Ovary (tissue), 9 donors: Measurements from ENCODE around the gene CDK6. TPM values are rescaled to one million over a fixed set of nuclear protein-coding genes. Genes with fewer than 3 reads are reported as not detected.

Experiments used
- DNase-seq, 5 donors: peaks; one replicate each; pipeline ENCODE4 v3.0.0-alpha.2; 2019 to 2020
- H3K27ac ChIP-seq, 2 donors: fragments of 200-600 bp; one replicate each; pipeline versions ENCODE4 v1.5.1 to v1.8.0; 2019 to 2022
- H3K27me3 ChIP-seq: fragments of 200-600 bp; one replicate; pipeline ENCODE4 v1.8.0; 2022
- H3K36me3 ChIP-seq: fragments of 200-600 bp; sonication (generic); one replicate; pipeline ENCODE4 v1.5.1; 2019
- H3K4me1 ChIP-seq: one replicate; pipeline ENCODE4 v1.8.1; 2013; ENCODE audit warnings: mild to moderate bottlenecking, moderate library complexity; ENCODE audit not compliant: insufficient read depth
- H3K4me3 ChIP-seq: fragments of 200-600 bp; sonication (generic); one replicate; pipeline ENCODE4 v1.5.1; 2017
- H3K9me3 ChIP-seq, 2 donors: fragments of 200-600 bp in 1 of 2; sonication (generic) in 1 of 2; one replicate each; pipeline versions ENCODE4 v1.5.1 to v1.8.1; 2013 to 2019; ENCODE audit warnings: mild to moderate bottlenecking in 1 of 2, moderate library complexity in 1 of 2
- EP300 ChIP-seq: sonication (generic); formaldehyde crosslinking; IDR thresholded peaks from one replicate; pipeline ENCODE4 v1.6.1; 2017; ENCODE audit warnings: antibody characterized with exemption
- POLR2A ChIP-seq: fragments of 450-650 bp; IDR thresholded peaks from one replicate; pipeline ENCODE4 v1.6.1; 2017; ENCODE audit warnings: antibody characterized with exemption, mild to moderate bottlenecking, moderate library complexity
- WGBS, 3 donors: extraction: QIAGEN DNeasy Blood & Tissue Kit in 1 of 3; methylation state at CpG; one replicate each; pipeline versions ENCODE4 v1.1.5 to v1.1.7; 2013 to 2017; 5-methylcytosine and 5-hydroxymethylcytosine counted together
- intact Hi-C, 4 donors: fragments of 100-400 bp; cut with DNase I; formaldehyde crosslinking; loops; one replicate each; pipeline versions ENCODE4 v1.11.0 to v1.15.1; 2022 to 2023
- polyA plus RNA-seq, 2 donors: library from polyadenylated mRNA; stranded (reverse); fragments of 200-250 nt in 1 of 2; fragments of 350-450 nt in 1 of 2; fragmentation: Illumina TruSeq in 1 of 2; extraction: RNeasy Lipid Tissue Mini Kit (QIAGEN cat#74804) in 1 of 2; gene quantifications; one replicate each; pipeline ENCODE4 v1.2.3, GENCODE V29; 2013 to 2014
- total RNA-seq, 7 donors: library from RNA; depleted of rRNA in 2 of 7; stranded (reverse); fragments of >200 nt in 2 of 7; fragmentation: NEBNext Ultra II Directional in 3 of 7; extraction: Animal tissue kit (Norgen Biotek cat#: 25700) in 3 of 7; gene quantifications; one replicate each; pipeline versions ENCODE4 v1.1.0 to v1.2.4, GENCODE V29; 2016 to 2023
- TF ChIP-seq, protein P1 (sequence below), 3 donors: fragments of 450-650 bp in 2 of 3; fragments of 200-600 bp in 1 of 3; IDR thresholded peaks; one replicate each; pipeline versions ENCODE4 v1.5.1 to v1.8.0; 2016 to 2022; ENCODE audit warnings: antibody characterized with exemption in 3 of 3, mild to moderate bottlenecking in 1 of 3
- donor health status: DM: no; HTN: no; CAD: no; lungs with moderate emphysema.
- donor health status: DM: no; HTN: no; CAD: no.
- donor health status: Bipolar disorder and iron deficiency.
- donor health status: DM: yes; HTN: yes; CAD: no.
- donor health status: DM: no; HTN: no; CAD: no.
- donor health status: DM: yes; HTN: yes; CAD: no.

CDK6 gene
- total and polyA plus RNA-seq, 9 donors, result 1.8 to 20.4 (median 11.2) TPM

DNA sequence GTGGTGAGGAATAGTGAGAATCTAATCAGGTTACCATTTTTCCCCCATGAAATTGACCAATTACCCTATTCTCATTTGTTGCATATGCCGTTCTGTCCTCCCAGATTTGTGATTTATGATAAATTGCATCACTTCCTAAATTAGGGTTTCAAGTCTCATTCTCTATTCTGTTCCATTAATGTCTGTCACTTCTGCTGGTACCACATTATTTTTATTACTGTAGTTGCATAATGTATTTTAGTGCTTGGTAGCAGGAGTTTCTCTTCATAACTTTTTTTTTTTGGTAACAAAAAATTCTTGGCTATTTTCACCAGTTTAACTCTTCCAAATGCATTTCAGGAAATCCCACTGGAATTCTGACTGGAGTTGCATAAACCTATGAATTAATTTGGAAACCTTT lies 202.2 kb downstream of the CDK6 start:
- no peaks in the 10 kb centered on the region for H3K4me1 ChIP-seq
- no peaks in the 10 kb centered on the region for H3K9me3 ChIP-seq
- no peak for DNase-seq
- no peak overlapping the region for H3K4me3 ChIP-seq
- TF ChIP-seq EP300 (no peak), POLR2A (no peak)
- TF ChIP-seq, protein P1, sequence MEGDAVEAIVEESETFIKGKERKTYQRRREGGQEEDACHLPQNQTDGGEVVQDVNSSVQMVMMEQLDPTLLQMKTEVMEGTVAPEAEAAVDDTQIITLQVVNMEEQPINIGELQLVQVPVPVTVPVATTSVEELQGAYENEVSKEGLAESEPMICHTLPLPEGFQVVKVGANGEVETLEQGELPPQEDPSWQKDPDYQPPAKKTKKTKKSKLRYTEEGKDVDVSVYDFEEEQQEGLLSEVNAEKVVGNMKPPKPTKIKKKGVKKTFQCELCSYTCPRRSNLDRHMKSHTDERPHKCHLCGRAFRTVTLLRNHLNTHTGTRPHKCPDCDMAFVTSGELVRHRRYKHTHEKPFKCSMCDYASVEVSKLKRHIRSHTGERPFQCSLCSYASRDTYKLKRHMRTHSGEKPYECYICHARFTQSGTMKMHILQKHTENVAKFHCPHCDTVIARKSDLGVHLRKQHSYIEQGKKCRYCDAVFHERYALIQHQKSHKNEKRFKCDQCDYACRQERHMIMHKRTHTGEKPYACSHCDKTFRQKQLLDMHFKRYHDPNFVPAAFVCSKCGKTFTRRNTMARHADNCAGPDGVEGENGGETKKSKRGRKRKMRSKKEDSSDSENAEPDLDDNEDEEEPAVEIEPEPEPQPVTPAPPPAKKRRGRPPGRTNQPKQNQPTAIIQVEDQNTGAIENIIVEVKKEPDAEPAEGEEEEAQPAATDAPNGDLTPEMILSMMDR (IDR thresholded peaks at IDR 0.05), result no peak
- whole genome bisulfite sequencing, 3 donors, result 55 to 83% (median 71%) methylated on average over 1 of the region's 1 CpG
- H3K36me3 ChIP-seq, result no peaks in the 10 kb centered on the region
- intact Hi-C loops, result no loop called here
- H3K27ac ChIP-seq, result no peak overlapping the region
- H3K27me3 ChIP-seq, result no peaks in the 10 kb centered on the region

DNA sequence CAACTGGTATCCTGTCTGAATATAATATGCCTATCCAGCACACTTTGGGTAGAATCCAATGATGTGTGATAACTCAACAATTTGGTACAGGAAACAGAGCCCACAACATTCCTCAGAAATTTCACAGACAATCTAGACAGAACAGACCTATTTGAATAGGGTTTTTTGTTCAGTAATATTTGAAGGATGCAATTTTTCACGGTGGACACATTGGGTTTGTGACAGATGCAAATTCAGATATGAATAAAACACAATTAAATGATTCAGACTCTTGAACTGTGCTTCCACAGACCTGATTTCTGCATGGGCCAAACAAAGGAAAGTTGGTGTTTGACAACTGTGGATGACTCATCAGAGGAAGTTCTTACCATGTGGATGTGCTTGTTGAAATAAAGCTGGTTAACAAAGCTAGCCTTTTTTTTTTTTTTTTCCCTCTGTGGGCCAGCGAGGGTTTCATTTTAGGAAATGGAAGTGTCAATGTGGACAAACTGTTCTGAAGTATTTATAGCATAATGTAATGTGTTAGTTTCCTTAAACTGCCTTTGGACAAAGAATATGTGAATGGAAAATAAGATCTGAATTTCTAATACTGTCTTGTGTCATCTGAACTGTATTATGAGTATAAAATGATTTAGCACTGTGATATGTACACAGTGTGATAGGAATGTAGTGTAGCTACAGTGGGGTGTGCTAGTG lies 203.0 kb downstream of the CDK6 start:
- TF ChIP-seq EP300 (no peak), POLR2A (no peak)
- TF ChIP-seq, protein P1 (IDR thresholded peaks at IDR 0.05), result no peak
- intact Hi-C loops, result no loop called here
- no peak for DNase-seq
- no peaks in the 10 kb centered on the region for H3K36me3 ChIP-seq
- H3K9me3 ChIP-seq, result no peaks in the 10 kb centered on the region
- 13 to 33% (median 31%) methylated on average over 2 of the region's 2 CpGs for WGBS, 3 donors
- no peak overlapping the region for H3K4me3 ChIP-seq
- no peaks in the 10 kb centered on the region for H3K27me3 ChIP-seq
- no peaks in the 10 kb centered on the region for H3K4me1 ChIP-seq
- no peak overlapping the region for H3K27ac ChIP-seq

DNA sequence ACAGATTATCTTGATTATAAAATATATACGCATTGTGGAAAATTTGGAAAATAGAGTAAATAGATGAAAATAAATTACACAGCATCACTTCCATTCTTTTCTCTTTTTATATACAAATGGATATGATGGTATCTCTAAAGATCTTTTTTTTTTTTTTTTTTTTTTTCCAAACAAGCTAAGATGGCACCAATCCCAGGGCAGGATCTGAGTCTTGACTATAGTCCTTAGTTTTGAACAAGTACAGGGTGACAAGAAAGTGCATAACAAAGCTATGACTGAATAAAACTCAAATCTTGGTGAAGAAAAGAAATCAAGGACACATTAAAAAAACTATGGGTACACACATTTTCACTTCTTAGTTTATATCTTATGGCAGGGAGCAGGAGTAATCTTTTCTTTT lies 203.6 kb downstream of the CDK6 start:
- intact Hi-C loops, result no loop called here
- WGBS, 3 donors, result 98 to 99% (median 98%) methylated on average over 1 of the region's 1 CpG
- DNase-seq, result no peak

DNA sequence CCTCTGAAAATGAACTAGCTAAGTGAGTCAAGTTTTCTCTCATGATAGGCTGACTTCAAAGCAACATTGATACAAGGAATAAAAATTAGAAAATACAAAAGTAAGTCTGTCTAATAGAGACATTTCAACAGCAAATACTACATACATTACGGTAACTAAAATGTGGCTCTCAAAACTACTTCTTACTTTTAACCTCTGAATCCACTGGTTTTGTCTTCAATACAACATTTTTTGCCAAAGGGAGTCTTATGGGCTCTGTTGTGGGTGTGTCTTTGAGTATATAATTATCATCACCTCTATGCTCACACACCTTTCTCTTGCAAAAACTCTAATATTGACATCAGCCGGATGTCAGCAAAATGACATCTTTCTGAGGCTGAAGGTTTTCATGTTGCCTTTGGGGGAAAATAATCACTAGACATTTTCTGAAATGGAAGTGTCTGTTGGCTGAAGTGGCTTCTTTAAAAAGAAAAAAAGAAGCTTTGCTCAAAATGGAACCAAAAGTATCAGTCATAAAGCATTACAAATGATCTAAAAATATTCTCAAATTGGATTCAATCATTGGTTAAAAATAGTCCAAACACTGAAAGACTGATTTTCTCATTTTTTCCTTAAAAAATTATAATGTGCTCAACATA lies 204.4 kb downstream of the CDK6 start:
- TF ChIP-seq, protein P1 (IDR thresholded peaks at IDR 0.05), result no peak
- TF ChIP-seq POLR2A (no peak), EP300 (no peak)
- H3K4me1 ChIP-seq, result no peaks in the 10 kb centered on the region
- H3K27ac ChIP-seq, result no peak overlapping the region
- no peaks in the 10 kb centered on the region for H3K27me3 ChIP-seq
- no peak for DNase-seq
- intact Hi-C loops, result no loop called here
- H3K36me3 ChIP-seq, result no peaks in the 10 kb centered on the region
- 94 to 96% (median 95%) methylated on average over 2 of the region's 2 CpGs for WGBS, 3 donors
- H3K4me3 ChIP-seq, result no peak overlapping the region
- no peaks in the 10 kb centered on the region for H3K9me3 ChIP-seq

More for the DNA sequence above, 203.6 kb downstream of the CDK6 start:
- Histone ChIP-seq H3K27me3 (no peaks in the 10 kb centered on the region), H3K4me3 (no peak overlapping the region), H3K36me3 (no peaks in the 10 kb centered on the region), H3K27ac (no peak overlapping the region), H3K4me1 (no peaks in the 10 kb centered on the region), H3K9me3 (no peaks in the 10 kb centered on the region)
- no peak for TF ChIP-seq POLR2A
- no peak for TF ChIP-seq EP300
- TF ChIP-seq, protein P1 (IDR thresholded peaks at IDR 0.05), result no peak
